Muscle of leg (tissue), 11 donors: ENCODE results near the gene FAM186B. TPM values are rescaled to one million over a fixed set of nuclear protein-coding genes. Genes with fewer than 3 reads are reported as not detected.

Experiments used
- DNase-seq: peaks from one replicate; pipeline ENCODE4 v3.0.0; 2013
- H3K27ac ChIP-seq: one replicate; pipeline ENCODE4 v1.5.1; 2013; ENCODE audit warnings: mild to moderate bottlenecking, low read length, control low read depth
- H3K27me3 ChIP-seq: one replicate; pipeline ENCODE4 v1.6.1; 2013; ENCODE audit warnings: low read length; ENCODE audit not compliant: control insufficient read depth, insufficient read depth
- H3K36me3 ChIP-seq: one replicate; pipeline ENCODE4 v1.6.1; 2013; ENCODE audit warnings: low read length; ENCODE audit not compliant: control insufficient read depth, insufficient read depth
- H3K4me1 ChIP-seq: one replicate; pipeline ENCODE4 v1.6.1; 2013; ENCODE audit warnings: low read length; ENCODE audit not compliant: control insufficient read depth, insufficient read depth
- H3K4me3 ChIP-seq: one replicate; pipeline ENCODE4 v1.5.1; 2013; ENCODE audit warnings: low read length, control low read depth
- H3K9me3 ChIP-seq: replicated peaks from 2 replicates; pipeline ENCODE4 v1.6.1; 2013; ENCODE audit warnings: low read depth, low read length; ENCODE audit not compliant: control insufficient read depth
- WGBS: methylation state at CpG from one replicate; pipeline ENCODE4 v1.1.5; 2013; ENCODE audit warnings: missing lambda C conversion rate; ENCODE audit not compliant: insufficient coverage; 5-methylcytosine and 5-hydroxymethylcytosine counted together
- polyA plus RNA-seq, 8 donors: library from polyadenylated mRNA; unstranded; fragments of 120-200 nt; gene quantifications; one replicate each; pipeline versions ENCODE4 v1.2.1 to v1.2.3, GENCODE V29; 2013; ENCODE audit warnings: inconsistent platforms in 1 of 8, low replicate concordance in 1 of 8; ENCODE audit not compliant: insufficient read length in 8 of 8, insufficient read depth in 1 of 8
- total RNA-seq: library from RNA; stranded (reverse); fragments of 120-200 nt; gene quantifications from one replicate; pipeline ENCODE4 v1.2.4, GENCODE V29; 2013

The FAM186B gene
- total and polyA plus RNA-seq, 9 donors, result 0.18 to 3.3 (median 0.91) TPM

DNA sequence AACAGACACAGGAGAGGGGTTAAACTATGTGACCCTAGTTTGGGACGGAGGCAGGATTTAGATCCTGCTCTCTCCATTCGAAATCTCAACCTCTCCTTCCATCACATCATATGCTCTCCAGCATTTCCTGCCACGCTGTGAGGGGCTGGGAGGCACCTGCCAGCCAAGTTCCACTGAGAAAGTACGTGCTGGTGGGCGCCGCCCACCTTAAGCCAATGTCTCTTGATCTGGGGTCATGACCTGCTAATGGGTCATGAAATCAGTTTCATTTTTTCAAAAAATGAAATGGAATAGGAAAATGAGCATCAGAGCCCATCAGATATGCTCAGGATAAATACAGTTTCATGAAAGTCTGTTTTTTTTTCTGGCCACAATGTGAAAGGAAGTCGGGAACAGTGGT is 44.7 kb downstream of the FAM186B start:
- 84% methylated on average over 4 of the region's 7 CpGs for WGBS
- H3K36me3 ChIP-seq, result peaks cover 92% of the 10 kb centered on the region
- no peak overlapping the region for H3K27ac ChIP-seq
- H3K27me3 ChIP-seq, result no peaks in the 10 kb centered on the region
- H3K4me3 ChIP-seq, result no peak overlapping the region
- peaks cover 13% of the 10 kb centered on the region for H3K4me1 ChIP-seq
- H3K9me3 ChIP-seq, result no peaks in the 10 kb centered on the region
- DNase-seq, result no peak

DNA sequence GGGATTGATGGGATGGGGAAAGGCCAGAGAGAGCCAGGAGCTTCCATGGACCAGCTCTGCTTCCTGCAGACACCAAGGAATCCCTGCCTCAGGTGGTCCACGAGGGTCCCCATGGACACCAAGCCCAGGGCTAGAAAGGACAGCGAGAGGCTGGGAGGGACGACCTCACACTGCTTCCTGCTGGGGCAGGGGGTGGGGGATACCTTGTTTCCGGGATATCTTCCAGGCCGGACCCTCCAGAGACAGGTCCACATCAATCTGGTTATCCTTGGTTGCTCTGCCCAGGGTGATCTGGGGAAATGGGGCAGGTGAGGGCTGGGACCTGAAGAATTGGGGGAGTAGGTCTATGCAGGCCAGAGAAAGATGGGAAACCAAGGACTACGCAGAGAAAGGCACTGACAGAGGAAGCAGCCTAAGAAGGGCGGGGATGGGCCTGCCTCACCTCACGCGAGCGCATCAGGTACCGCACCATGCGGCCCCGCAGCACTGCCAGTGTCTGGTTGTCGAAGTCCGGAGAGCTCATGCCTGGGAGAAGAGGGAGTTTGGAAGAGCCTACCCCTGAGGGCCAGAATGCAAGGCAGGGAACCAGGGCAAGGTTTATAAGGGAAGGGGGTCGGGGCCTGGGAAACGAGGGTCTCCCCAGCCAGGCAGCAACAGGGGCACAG is 46.3 kb downstream of the FAM186B start:
- Histone ChIP-seq H3K36me3 (peaks cover 80% of the 10 kb centered on the region), H3K27ac (no peak overlapping the region), H3K4me1 (peaks cover under 1% of the 10 kb centered on the region), H3K27me3 (no peaks in the 10 kb centered on the region), H3K4me3 (no peak overlapping the region), H3K9me3 (no peaks in the 10 kb centered on the region)
- WGBS, result 95% methylated on average over 17 of the region's 17 CpGs
- no peak for DNase-seq

DNA sequence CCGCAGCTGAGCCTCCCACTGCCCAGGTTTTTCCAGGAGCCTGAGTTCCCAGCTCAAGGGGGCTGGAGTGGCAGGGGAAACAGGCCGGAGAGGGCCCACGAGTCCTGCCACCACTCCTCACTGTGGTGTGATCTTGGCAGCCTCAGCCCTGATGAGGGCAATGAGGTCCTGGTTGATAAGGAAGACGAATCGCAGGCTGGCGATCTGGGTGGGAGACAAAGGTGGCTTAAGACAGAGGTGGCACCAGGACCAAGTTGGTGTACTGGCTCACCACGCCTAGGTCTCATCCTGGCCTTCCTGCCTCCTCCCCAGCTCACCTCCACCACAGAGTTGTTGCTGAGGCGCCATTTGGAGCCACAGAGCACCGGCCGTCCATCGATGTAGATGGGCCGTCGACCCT is 46.9 kb downstream of the FAM186B start:
- Histone ChIP-seq H3K27me3 (no peaks in the 10 kb centered on the region), H3K9me3 (no peaks in the 10 kb centered on the region), H3K36me3 (peaks cover 74% of the 10 kb centered on the region), H3K27ac (no peak overlapping the region), H3K4me1 (no peaks in the 10 kb centered on the region), H3K4me3 (no peak overlapping the region)
- 93% methylated on average over 5 of the region's 13 CpGs for WGBS
- DNase-seq, result no peak

GRCh38 chr12:49557917-49558215 is 47.6 kb downstream of the FAM186B start:
- Histone ChIP-seq H3K36me3 (peaks cover 67% of the 10 kb centered on the region), H3K4me3 (no peak overlapping the region), H3K27me3 (no peaks in the 10 kb centered on the region), H3K9me3 (no peaks in the 10 kb centered on the region), H3K27ac (no peak overlapping the region), H3K4me1 (no peaks in the 10 kb centered on the region)
- DNase-seq, result no peak
- WGBS, result 64% methylated on average over 6 of the region's 7 CpGs

- Histone ChIP-seq H3K4me3 (no peak overlapping the region), H3K36me3 (peaks cover 62% of the 10 kb centered on the region), H3K27ac (no peak overlapping the region), H3K27me3 (no peaks in the 10 kb centered on the region), H3K9me3 (no peaks in the 10 kb centered on the region), H3K4me1 (peaks cover under 1% of the 10 kb centered on the region)
- DNase-seq, result no peak
- 87% methylated on average over 12 of the region's 18 CpGs for WGBS
Observed at GRCh38 chr12:49557187-49557916, 48.1 kb downstream of the FAM186B start.

- Histone ChIP-seq H3K27me3 (no peaks in the 10 kb centered on the region), H3K36me3 (peaks cover 54% of the 10 kb centered on the region), H3K4me1 (peaks cover 8% of the 10 kb centered on the region), H3K9me3 (no peaks in the 10 kb centered on the region), H3K4me3 (no peak overlapping the region), H3K27ac (no peak overlapping the region)
- no peak for DNase-seq
- 72% methylated on average over 10 of the region's 12 CpGs for WGBS
Observed at GRCh38 chr12:49556391-49557186, 48.9 kb downstream of the FAM186B start.

DNA sequence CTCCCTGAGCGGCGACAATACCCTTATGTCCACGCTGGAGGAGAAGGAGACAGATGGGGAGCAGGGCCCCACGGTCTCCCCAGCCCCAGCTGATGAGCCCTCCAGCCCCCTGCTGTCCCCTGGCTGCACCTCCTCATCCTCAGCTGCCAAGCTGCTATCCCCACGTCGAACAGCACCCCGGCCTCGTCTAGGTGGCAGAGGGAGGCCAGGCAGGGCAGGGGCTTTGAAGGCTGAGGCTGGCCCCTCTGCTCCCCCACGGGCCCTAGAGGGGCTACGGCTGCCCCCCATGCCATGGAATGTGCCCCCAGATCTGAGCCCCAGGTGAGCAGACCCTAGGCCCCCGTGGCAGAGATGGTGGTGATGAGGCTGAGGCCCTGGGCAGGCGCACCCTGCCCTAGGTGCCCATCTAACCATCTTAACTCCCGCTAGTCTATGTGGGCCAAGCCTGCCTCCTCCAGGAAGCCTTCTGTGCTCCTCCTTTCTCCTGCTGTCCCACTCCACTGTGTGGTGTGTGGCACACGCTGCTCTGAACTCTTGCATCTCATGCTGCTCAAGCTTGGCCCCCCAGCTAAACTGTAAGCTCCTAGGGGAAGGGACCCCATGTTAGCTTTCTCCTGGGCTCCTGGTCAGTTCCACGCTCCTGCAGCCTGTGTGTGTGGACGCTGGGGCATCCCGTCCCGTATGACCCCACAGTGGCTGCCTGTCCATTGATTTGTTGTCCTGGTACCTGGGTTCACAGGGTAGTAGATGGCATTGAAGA is 49.6 kb downstream of the FAM186B start:
- Histone ChIP-seq H3K36me3 (peaks cover 51% of the 10 kb centered on the region), H3K27me3 (peaks cover 3% of the 10 kb centered on the region), H3K27ac (no peak overlapping the region), H3K9me3 (no peaks in the 10 kb centered on the region), H3K4me1 (peaks cover 9% of the 10 kb centered on the region), H3K4me3 (no peak overlapping the region)
- 83% methylated on average over 13 of the region's 18 CpGs for WGBS
- DNase-seq, result no peak

DNA sequence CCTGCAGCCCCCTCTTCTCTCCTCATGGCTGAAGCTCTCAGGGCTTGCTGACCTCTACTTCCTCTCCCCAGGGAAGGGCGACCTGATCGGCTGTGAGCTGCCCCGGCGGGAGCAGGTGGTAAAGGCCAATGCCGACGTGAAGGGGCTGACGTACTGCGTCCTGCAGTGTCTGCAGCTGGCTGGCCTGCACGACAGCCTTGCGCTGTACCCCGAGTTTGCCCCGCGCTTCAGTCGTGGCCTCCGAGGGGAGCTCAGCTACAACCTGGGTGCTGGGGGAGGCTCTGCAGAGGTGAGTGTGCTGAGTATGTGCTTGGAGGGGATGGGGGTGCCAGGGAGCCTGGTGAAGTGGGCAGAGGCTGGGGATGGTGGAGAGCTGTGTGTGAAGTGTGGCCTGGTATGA is 51.2 kb downstream of the FAM186B start:
- H3K4me3 ChIP-seq, result no peak overlapping the region
- peaks cover 20% of the 10 kb centered on the region for H3K4me1 ChIP-seq
- peaks cover 36% of the 10 kb centered on the region for H3K36me3 ChIP-seq
- DNase-seq, result no peak
- no peaks in the 10 kb centered on the region for H3K9me3 ChIP-seq
- no peak overlapping the region for H3K27ac ChIP-seq
- peaks cover 9% of the 10 kb centered on the region for H3K27me3 ChIP-seq
- whole genome bisulfite sequencing, result 70% methylated on average over 12 of the region's 15 CpGs

GRCh38 chr12:49553512-49554088 is 51.8 kb downstream of the FAM186B start:
- Histone ChIP-seq H3K27me3 (peaks cover 14% of the 10 kb centered on the region), H3K27ac (no peak overlapping the region), H3K4me1 (peaks cover 26% of the 10 kb centered on the region), H3K9me3 (no peaks in the 10 kb centered on the region), H3K4me3 (no peak overlapping the region), H3K36me3 (peaks cover 29% of the 10 kb centered on the region)
- WGBS, result 54% methylated on average over 2 of the region's 2 CpGs
- DNase-seq, result no peak
